EH (cell line): ENCODE measurements around the gene RPTOR.

Source experiments
- DNase-seq: peaks from one replicate; pipeline ENCODE4 v3.0.0-alpha.2; 2015; ENCODE audit warnings: low read depth

RPTOR gene

GRCh38 chr17:80592243-80592642 is 47.6 kb downstream of the RPTOR start:
- DNase-seq = no peak

- DNase-seq = no peak
These were observed 48.5 kb downstream of the RPTOR start for GRCh38 chr17:80593181-80593580.

DNA sequence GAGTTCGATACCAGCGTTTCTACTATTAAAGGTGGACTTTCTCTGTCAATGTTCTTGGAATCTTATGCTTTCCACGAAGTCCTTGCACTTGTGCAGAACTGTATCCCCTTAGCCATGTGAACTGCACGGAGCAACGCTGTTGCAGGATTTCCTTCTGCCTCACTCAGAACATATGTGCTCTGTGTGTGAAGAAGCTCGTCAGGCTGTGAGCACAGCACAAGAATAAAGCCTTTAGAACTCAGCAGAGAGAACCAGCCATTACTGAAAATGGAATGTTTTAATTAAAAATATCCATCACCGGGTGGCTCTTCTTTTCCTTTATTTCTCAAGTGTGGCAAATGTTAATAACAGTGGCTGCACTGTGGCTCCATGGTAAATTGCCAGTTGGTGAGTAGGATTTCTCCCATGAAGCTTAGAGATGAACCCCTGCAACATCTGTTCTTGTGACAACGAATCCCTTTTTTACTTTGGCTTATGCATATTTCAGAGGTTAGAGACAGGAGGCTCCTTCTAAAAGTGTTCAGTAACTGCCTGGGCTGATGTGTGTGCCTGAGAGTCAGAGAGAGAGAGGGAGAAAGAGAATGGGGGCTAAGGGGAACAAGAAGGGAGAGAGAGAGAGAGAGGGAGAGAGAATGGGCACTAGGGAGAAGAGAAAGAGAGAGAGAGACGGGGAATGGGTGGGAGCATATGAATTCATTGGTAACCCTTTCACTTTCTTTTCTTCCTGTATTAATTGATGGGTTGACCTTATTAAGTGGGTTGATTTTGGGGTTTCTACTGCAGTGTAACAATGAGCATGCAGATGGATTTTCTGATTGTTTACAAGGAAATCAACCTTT is 50.0 kb downstream of the RPTOR start:
- DNase-seq = no peak

DNA sequence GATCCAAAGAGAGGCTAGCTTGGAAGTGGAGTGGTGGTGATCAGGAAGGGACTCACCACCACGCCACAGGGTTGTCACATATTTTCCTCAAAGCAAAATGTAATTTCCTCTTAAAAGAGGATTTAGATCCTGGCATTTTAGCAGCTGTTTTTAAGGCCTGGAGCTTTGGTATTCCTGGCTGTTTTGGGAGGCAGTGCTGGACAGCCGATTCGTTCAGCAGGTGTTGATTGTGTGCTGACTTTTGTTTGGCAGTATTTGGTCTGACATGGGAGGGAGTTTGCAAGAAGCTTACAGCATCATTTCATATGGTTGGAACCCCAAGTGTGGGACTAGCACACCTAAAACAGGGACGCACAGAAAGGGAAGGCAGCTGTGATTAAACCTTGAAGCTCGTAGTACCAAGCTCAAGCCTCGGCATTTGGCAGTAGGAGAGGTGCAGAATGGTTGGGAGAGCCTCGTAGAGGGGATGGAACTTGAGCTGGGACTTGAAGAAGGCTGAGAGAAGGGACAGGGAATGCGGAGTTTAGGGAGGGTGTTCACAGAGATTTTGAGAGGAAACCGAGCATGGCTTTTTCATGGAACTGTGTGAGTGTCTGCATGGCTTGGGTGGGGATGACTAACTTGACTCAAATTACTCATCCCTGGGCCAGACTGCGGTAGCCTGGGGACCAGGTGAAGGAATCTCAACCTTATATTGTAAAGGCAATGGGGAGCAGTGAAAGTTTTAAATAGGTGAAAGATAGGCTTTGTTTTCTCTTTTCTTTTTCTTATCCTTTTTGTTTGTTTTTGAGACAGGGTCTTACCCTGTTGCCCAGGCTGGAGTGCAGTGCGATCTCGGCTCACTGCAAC is 52.3 kb downstream of the RPTOR start:
- DNase-seq = no peak

- no peak for DNase-seq
These were observed 54.3 kb downstream of the RPTOR start for GRCh38 chr17:80598813-80599545.

GRCh38 chr17:80599546-80600305 is 55.1 kb downstream of the RPTOR start:
- peak; percentile 22 for DNase-seq

DNA sequence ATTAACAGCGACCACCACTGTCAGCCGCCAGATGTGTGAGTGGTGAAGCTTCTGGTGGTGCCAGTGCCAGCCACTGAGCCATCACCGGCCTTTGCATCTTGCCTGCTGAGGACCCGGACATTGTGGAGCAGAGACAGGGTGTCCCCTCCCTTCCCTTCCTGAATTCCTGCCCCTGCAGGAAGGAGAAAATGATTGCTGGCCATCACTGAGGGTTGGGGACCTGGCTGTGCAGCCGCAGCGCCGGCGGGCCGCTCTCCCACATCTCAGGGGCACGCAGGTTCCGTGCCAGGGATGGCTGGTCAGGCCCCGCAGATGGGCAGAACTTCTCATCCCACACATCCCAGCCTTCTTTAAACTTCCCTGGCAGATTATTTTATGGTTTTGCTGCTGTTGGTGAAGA is 56.5 kb downstream of the RPTOR start:
- DNase-seq = no peak

- no peak for DNase-seq
These were observed 58.8 kb downstream of the RPTOR start for GRCh38 chr17:80603396-80603795.

DNA sequence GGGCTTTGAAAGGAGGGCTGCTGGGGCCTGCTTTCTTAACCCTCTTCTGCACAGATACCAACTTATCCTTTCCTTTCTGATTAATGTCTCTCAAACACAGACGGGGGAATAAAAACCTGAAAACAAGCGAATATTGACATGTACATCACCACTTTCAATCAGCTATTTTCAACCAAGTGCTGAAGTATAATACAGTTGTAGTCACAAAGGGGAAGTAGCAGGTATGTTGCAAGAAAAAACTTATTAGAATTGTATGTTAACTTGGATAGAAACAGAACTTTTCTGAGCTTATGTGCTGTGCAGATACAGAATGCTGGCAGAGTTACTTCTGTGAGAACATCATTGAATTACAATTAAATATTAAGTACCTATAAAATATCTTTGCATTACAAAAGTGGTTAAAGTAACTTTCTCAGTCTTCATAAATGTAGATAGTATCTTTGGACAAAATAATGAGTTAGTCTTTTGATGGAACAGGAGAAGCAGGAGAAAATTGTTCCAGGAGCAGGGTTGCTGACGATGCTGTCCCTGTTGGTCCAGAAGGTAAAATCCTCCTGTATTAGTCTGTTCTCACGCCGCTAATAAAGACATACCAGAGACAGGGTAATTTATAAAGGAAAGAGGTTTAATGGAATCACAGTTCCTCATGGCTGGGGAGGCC is 59.5 kb downstream of the RPTOR start:
- DNase-seq = no peak

DNA sequence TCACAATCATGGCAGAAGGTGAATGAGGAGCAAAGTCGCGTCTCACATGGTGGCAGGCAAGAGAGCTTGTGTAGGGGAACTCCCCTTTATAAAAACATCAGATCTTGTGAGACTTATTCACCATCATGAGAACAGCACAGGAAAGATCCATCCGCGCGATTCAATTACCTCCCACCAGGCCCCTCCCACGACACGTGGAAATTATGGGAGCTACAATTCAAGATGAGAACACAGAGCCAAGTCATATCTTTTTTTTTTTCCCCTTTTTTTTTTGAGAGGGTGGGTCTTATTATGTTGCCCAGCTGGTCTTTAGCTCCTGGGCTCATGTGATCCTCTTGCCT is 60.0 kb downstream of the RPTOR start:
- DNase-seq = no peak

GRCh38 chr17:80605326-80606066 is 60.9 kb downstream of the RPTOR start:
- no peak for DNase-seq

DNA sequence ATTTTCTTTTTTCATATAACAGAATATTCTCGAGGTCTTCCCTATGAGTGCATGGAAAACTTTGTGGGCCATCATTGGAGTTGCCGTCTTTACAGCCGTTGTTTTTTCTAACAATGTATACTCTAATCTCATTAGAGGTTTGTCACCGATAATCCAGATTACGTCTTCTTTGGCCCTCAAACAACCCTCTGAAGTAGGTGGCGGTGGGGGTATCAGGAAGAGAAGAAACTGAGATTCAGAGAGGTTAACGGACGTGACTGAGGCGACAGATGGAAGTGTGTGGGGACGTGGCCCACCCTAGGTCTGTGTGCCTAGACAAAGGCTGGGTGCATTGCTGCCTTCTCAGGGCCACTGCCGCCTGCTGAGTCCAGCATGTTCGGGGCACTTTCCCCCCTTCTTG is 63.7 kb downstream of the RPTOR start:
- DNase-seq = no peak

- DNase-seq = no peak
These were observed 65.1 kb downstream of the RPTOR start for GRCh38 chr17:80609757-80610156.

- no peak for DNase-seq
These were observed 67.2 kb downstream of the RPTOR start for GRCh38 chr17:80611816-80612215.

DNA sequence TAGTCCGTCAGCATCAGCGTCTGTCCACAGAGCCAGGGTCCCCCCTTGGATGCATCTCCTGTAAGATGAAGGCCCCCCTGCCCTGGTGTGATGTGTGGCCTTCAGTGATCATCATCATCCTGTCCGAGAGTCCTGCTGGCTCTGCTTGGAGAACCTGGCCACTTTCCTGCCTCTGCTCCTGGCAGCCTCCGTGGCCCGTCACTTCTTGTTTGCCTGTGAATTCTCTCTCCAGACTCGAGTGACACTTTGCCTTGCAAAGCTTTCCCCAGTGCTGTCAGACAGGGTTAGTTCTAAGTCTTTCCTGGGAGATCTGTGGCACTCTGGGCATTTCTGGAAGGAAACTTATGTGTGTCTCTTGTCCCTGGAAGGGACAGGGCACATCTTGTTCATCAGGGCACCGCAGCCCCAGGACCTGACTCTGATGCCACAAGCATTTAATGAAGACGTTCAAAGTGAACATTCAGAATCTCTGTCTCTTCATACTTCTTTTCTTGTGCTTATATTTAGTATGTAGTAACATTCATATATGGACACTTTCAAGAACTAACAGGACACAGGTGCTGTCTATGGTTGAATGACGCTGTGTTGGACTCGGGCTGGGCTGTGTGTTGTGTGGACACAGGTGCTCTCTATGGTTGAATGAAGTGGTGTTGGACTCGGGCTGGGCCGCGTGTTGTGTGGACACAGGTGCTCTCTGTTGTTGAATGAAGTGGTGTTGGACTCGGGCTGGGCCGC is 68.5 kb downstream of the RPTOR start:
- DNase-seq = no peak

DNA sequence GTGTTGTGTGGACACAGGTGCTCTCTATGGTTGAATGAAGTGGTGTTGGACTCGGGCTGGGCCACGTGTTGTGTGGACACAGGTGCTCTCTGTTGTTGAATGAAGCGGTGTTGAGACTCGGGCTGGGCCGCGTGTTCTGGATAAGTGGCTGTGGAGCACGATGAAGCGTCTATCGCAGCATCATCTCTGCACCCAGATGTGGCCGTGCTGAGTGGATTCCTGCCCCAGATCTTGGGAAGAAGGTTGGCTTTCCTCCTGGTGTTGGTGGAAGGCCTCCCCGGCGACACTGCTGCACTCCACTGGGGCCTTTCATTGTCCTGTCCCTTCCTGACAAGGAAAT is 69.1 kb downstream of the RPTOR start:
- no peak for DNase-seq

DNA sequence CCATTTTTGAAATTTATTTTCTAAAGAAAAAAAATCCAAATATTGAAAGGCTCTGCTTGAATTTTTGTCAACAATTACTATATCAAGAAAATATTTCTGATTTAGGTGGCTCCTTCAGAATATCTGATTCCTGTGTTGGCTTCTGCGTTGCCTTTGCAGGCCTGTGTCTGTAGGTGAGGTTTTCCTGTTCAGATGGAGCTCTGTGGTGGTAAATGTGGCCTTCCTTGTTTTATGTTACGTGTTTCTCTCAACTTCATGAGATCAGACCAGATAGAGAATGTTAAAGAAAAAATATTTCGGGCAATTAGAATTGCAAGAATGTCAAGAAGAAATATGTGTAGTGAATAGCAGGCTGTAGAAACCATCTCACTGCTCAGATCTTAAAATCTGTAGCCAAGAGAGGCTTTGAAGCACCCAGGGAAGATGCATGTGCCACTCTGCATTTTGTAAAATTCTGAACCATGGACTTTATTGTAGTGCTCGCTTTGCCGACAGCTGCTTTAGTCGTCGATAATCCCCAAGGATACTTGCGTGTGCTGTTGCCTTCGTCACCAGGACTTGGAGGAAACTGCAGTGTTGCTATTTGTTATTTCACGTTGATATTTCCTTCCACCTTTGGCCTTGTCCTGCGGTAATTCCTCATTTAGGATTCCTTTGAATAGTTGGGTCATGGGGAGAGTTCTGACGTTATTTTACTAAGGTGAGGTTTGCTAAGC is 69.9 kb downstream of the RPTOR start:
- no peak for DNase-seq

GRCh38 chr17:80615376-80615775 is 70.7 kb downstream of the RPTOR start:
- DNase-seq = no peak

DNA sequence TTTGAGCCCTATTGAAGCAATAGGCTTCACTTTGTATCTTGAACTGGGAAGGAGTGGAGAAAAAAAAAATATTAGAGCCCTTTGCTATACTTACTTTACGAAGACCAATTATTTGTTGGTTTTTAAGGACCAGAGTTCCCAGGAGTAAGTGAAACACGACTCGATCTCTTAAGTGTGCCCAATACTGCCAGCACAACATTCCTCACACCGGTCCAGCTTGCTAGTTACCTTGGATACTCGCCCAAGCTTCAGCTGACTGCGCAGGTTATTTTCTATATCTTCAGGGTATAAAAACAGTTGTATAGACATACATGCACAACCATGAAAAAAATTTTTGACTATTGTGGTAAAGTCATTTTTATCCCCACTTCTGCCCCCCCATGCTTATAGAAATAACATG is 72.1 kb downstream of the RPTOR start:
- DNase-seq = no peak
